Measurements from ENCODE around the gene FAM13A.
"Not testable (repeated sequence)": the region's sequence is repeated elsewhere in the genome, so short reads cannot be mapped to it uniquely, and the experiment has no call there.

Gene FAM13A

DNA sequence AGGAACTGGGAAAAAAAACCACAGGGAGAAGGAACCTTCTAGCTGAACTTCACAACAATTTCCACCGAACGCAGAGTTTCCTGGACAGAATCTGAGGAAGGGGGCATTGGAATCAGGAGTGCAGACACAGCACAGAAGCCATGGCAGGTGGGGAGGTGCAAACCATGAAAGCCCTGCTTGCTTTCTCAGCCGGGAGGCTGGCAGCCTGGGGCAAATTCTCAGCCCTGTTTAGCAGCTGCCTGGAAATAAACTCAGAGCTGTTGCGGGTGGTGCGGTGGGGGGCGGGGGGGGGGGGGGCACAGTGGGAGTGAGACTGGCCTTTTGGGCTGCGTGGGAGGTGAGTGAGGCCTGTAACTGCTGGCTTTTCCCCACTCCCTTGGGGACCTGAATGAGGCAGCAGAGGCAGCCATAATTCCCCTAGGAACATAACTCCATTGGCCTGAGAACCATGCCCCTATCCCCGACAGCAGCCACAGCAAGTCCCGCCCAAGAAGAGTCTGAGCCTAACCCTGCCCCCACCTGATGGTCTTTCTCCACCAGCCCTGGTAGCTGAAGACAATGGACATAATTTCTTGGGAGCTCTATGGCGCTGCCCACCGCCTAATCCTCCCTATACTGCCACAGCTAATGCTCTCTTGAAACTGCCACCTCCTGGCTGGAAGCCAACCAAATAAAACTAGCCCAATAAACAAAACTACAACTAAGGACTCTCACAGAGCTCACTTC lies 176.3 kb downstream of the FAM13A start:
- Histone ChIP-seq H3K4me1 (peaks cover 8% of the 10 kb centered on the region), H3K9me3 (no peaks in the 10 kb centered on the region), H3K36me3 (replicated peaks) (peaks cover 4% of the 10 kb centered on the region; the same call in 1 of the 2 replicates), H3K27me3 (ENCODE audit: low read depth) (no peaks in the 10 kb centered on the region), H3K4me3 (no peak overlapping the region)
- in situ Hi-C loops (cut with MboI; ENCODE audit: low sequenced_read_pairs): no loop called here
- DNase-seq (ENCODE audit: low spot score in 2 of 2): peak; percentile 41 to 56

DNA sequence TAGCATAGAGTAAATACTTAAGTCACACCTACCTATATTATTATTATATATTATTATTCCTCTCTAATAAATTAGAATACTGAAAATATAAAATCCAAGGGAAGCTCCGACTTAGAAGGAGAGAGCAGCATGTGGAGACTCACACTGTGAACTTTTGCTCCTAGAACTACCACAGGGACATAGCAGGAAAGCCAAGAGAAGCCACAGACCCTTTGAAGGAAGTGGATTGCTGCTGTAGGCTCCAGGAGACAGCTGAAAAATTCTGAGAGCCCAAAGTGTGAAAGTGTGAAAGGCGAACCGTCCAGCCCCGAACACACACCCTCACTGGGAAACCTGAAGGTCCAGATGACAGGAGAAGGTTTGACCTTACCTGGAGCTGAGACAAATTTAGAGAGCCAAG lies 177.0 kb downstream of the FAM13A start:
- peaks cover 8% of the 10 kb centered on the region for H3K4me1 ChIP-seq
- no peak for DNase-seq (ENCODE audit: low spot score in 2 of 2)
- in situ Hi-C loops (cut with MboI; ENCODE audit: low sequenced_read_pairs): no loop called here
- no peaks in the 10 kb centered on the region for H3K9me3 ChIP-seq
- no peak overlapping the region for H3K4me3 ChIP-seq
- peaks cover 4% of the 10 kb centered on the region; the same call in 1 of the 2 replicates for H3K36me3 ChIP-seq (replicated peaks)
- H3K27me3 ChIP-seq (ENCODE audit: low read depth): no peaks in the 10 kb centered on the region

DNA sequence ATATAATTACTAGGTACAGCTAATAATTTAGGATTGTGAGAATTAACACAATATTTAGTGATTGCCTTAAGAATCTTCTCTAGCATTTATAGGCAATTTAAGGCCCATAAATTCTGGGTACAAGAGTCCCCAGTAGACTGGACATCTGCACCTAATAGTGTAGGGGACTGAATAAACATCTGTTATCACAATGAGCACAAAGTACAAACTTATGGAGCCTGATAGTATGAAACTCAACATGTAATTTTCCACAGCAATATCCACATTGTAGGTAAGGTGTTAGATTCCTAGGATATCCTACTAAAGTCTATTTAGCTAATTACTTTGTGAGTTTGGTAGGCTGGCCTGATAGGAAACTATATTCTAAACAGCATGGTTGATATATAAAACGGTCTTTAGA lies 178.3 kb downstream of the FAM13A start:
- no peaks in the 10 kb centered on the region for H3K36me3 ChIP-seq (replicated peaks)
- no peak for DNase-seq (ENCODE audit: low spot score in 2 of 2)
- H3K4me3 ChIP-seq: no peak overlapping the region
- in situ Hi-C loops (cut with MboI; ENCODE audit: low sequenced_read_pairs): no loop called here
- no peaks in the 10 kb centered on the region for H3K9me3 ChIP-seq
- no peaks in the 10 kb centered on the region for H3K27me3 ChIP-seq (ENCODE audit: low read depth)
- H3K4me1 ChIP-seq: peaks cover 8% of the 10 kb centered on the region

DNA sequence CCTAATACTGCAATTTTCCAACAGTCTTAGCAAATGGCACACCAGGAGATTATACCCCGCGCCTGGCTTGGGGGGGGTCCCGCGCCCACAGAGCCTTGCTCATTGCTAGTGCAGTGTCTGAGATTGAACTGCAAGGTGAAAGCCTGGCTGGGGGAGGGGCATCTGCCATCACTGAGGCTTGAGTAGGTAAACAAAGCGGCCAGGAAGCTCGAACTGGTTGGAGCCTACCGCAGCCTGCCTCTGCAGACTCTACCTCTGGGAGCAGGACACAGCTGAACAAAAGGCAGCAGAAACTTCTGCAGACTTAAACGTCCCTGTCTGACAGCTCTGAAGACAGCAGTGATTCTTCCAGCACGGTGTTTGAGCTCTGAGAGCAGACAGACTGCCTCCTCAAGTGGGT lies 186.6 kb downstream of the FAM13A start:
- Histone ChIP-seq H3K27me3 (ENCODE audit: low read depth) (no peaks in the 10 kb centered on the region), H3K36me3 (replicated peaks) (no peaks in the 10 kb centered on the region), H3K4me1 (no peaks in the 10 kb centered on the region), H3K9me3 (no peaks in the 10 kb centered on the region), H3K4me3 (no peak overlapping the region)
- in situ Hi-C loops (cut with MboI; ENCODE audit: low sequenced_read_pairs): no loop called here
- DNase-seq (ENCODE audit: low spot score in 2 of 2): no peak

DNA sequence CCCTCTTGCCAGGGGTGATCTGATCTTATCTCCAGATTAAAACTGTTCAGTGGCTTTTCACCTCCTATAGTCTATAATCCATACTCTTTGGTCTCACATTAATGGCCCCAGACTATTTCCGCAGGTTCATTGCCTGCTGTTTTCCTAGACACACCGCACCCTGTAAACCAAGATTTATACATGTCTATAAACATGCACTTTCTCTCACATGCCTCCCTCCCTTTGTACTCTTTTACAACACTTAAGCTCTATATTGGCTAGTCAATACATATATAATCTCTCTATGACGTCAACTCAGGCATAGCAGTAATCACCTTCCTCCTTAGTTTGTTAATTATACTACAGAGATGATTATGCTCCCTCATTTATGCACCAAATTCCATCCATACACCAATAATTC lies 188.5 kb downstream of the FAM13A start:
- in situ Hi-C loops (cut with MboI; ENCODE audit: low sequenced_read_pairs): no loop called here
- Histone ChIP-seq H3K9me3 (no peaks in the 10 kb centered on the region), H3K36me3 (replicated peaks) (no peaks in the 10 kb centered on the region), H3K27me3 (ENCODE audit: low read depth) (no peaks in the 10 kb centered on the region), H3K4me3 (no peak overlapping the region), H3K4me1 (no peaks in the 10 kb centered on the region)
- DNase-seq (ENCODE audit: low spot score in 2 of 2): peak in 1 of 2 experiments; percentile 22

DNA sequence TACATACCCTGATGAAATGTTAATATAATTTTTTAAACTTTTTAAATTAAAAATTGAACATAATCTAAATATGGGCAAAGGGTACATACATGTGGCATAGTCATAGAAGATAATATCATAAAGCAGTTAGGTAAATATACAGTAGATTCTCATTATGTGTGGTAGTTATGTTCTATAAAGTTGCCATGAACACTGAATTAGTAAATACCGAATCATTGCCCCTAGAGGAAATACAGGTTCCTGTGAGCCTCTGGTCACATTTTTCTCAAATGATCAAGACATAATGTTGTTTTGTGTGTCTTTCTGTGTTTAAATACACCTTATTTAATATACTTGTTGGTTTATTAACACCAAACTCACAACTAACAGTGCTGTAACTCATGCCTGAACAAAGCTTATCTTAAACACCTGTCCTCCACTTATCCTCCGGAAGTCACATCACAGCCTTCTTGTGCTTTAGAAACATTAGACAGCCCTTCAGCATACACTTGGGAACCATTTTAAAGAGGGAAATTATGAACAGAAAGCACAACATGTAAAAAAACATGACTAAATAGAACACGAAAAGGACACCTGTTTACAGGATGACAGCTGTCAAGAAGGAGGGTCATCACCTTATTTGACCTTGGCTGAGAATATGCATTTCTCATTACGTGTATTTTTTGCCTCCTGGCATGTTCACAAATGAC lies 190.0 kb downstream of the FAM13A start:
- Histone ChIP-seq H3K27me3 (ENCODE audit: low read depth) (no peaks in the 10 kb centered on the region), H3K4me1 (no peaks in the 10 kb centered on the region), H3K36me3 (replicated peaks) (no peaks in the 10 kb centered on the region), H3K4me3 (no peak overlapping the region), H3K9me3 (no peaks in the 10 kb centered on the region)
- no peak for DNase-seq (ENCODE audit: low spot score in 2 of 2)
- in situ Hi-C loops (cut with MboI; ENCODE audit: low sequenced_read_pairs): no loop called here

DNA sequence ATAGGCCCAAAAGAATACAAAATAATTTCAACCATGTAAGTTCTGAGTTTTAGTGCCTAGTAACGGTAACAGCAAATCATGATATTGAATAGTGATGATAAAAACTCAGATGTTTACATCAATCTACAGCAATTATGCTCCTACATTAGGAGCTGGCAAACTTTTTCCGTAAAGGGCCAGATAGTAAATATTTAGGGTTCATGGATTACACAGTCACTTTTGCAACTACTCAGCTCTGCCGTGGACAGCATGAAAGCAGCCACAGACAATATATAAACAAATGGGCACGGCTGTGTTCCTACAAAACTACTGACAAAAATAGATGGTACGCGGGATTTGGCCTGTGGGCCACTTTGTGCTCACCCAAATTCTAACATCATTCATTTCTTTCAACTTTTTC lies 191.5 kb downstream of the FAM13A start:
- in situ Hi-C loops (cut with MboI; ENCODE audit: low sequenced_read_pairs): no loop called here
- no peak for DNase-seq (ENCODE audit: low spot score in 2 of 2)
- no peak overlapping the region for H3K4me3 ChIP-seq
- H3K9me3 ChIP-seq: no peaks in the 10 kb centered on the region
- H3K4me1 ChIP-seq: no peaks in the 10 kb centered on the region
- H3K36me3 ChIP-seq (replicated peaks): no peaks in the 10 kb centered on the region
- H3K27me3 ChIP-seq (ENCODE audit: low read depth): no peaks in the 10 kb centered on the region

DNA sequence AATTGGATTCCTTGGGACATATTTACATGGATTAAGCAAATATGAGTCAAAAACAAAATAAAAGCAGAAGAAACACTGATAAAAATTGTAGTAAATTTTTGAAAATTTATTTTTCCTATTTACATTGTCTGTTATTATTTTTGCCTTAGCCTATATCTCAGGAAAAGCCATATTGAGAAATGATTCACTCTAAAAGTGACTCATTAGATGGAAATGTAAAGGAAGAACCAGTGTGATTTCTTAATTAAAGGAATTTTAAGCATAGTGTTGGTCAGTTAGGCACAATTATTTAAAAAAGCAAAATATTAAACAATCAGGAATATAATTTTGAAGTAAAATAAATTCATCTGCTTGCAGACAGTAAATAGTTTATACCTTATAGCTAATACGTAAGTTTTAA lies 191.9 kb downstream of the FAM13A start:
- no peaks in the 10 kb centered on the region for H3K9me3 ChIP-seq
- no peak overlapping the region for H3K4me3 ChIP-seq
- in situ Hi-C loops (cut with MboI; ENCODE audit: low sequenced_read_pairs): no loop called here
- H3K27me3 ChIP-seq (ENCODE audit: low read depth): no peaks in the 10 kb centered on the region
- no peaks in the 10 kb centered on the region for H3K4me1 ChIP-seq
- DNase-seq (ENCODE audit: low spot score in 2 of 2): no peak
- no peaks in the 10 kb centered on the region for H3K36me3 ChIP-seq (replicated peaks)

DNA sequence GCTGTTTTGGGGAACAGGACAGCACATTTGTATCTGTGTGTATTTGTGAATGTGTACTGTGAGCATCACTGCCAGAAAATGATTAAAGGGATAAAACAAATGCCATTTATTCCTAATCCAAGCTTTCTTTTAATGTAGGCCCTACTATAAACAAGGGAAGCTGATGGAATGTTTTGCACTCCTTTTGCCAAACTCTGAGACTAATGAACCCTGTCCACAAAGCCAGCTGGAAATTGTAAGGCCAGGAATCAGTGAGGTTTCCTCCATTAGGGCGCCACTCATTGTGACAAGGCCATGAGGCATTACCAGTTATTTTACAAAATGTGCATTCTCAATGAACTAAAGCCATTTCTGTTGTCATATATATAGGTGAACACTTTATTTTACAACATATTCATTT lies 196.4 kb downstream of the FAM13A start:
- peaks cover 10% of the 10 kb centered on the region for H3K4me1 ChIP-seq
- no peak overlapping the region for H3K4me3 ChIP-seq
- H3K9me3 ChIP-seq: no peaks in the 10 kb centered on the region
- no peaks in the 10 kb centered on the region for H3K36me3 ChIP-seq (replicated peaks)
- H3K27me3 ChIP-seq (ENCODE audit: low read depth): no peaks in the 10 kb centered on the region
- in situ Hi-C loops (cut with MboI; ENCODE audit: low sequenced_read_pairs): no loop called here
- no peak for DNase-seq (ENCODE audit: low spot score in 2 of 2)

DNA sequence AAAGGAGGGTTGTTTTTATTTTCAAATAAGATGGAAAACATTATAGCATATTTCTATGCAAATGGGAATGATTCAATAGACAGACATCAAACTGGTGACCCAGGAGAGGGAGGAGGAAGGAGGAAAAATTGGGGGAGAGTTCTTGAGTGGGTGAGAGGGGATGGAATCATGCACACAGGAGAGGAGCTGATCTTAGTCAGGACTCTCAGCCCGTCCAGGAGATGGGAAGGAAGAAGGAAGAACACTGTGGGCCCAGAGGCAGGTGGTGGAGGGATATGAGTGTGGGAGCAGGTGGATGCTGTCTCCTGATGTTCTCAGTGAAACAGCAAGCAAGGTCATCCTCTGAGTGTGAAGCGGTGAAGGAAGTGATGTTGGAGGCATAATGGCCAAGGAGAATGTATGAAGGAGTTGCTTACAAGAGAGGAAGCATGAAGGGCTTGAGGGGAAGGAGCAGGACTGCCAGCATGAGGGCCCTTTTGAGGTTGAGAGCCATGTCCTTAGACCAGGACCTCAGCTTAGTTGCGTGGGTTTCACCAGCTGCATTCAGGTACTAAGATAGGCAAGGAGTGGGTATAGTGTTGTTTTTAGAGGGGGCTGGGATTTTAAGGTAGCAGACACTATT lies 197.7 kb downstream of the FAM13A start:
- Histone ChIP-seq H3K4me3 (no peak overlapping the region), H3K36me3 (replicated peaks) (no peaks in the 10 kb centered on the region), H3K27me3 (ENCODE audit: low read depth) (no peaks in the 10 kb centered on the region), H3K9me3 (no peaks in the 10 kb centered on the region), H3K4me1 (peaks cover 10% of the 10 kb centered on the region)
- DNase-seq (ENCODE audit: low spot score in 2 of 2): no peak
- in situ Hi-C loops (cut with MboI; ENCODE audit: low sequenced_read_pairs): no loop called here

DNA sequence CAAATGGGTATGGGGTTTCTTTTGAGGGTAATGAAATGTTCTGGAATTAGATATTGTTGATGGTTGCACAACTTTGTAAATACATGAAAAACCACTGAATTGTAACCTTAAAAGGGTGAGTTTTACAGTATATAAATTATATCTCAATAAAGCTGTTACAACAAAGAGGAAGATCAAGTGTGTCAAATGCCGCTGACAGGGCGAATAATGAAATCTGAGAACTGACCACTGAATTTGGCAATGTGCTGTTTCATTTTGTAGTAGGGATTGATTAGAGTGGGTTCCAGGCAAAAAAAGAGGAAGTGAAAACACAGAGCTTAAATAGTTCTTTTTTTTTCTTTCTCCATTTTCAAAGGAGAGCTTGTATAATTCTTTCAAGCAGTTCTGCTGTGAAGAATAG lies 198.2 kb downstream of the FAM13A start:
- in situ Hi-C loops (cut with MboI; ENCODE audit: low sequenced_read_pairs): no loop called here
- DNase-seq (ENCODE audit: low spot score in 2 of 2): no peak
- H3K27me3 ChIP-seq (ENCODE audit: low read depth): no peaks in the 10 kb centered on the region

DNA sequence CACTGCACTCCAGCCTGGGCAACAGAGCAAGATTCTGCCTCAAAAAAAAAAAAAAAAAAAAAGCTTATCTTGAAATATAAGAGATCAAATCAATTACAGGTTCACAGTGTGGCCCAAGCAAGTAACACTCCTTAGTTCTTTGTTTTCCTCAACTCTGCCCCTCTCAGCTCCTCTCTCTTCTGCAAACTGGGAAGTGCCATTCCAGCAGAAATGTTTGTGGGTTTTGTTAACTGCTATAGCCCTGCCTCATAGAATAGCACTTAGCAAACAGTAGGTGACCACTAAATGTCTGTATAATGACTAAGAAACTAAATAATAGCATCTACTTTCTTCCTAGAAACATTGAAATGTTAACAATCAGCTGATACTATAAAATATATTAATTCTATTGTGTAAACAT lies 199.4 kb downstream of the FAM13A start:
- H3K36me3 ChIP-seq (replicated peaks): no peaks in the 10 kb centered on the region
- no peaks in the 10 kb centered on the region for H3K9me3 ChIP-seq
- H3K27me3 ChIP-seq (ENCODE audit: low read depth): no peaks in the 10 kb centered on the region
- DNase-seq (ENCODE audit: low spot score in 2 of 2): no peak
- H3K4me1 ChIP-seq: peaks cover 10% of the 10 kb centered on the region
- in situ Hi-C loops (cut with MboI; ENCODE audit: low sequenced_read_pairs): no loop called here
- no peak overlapping the region for H3K4me3 ChIP-seq

More for the DNA sequence above, 198.2 kb downstream of the FAM13A start:
- no peak overlapping the region for H3K4me3 ChIP-seq
- H3K4me1 ChIP-seq: peaks cover 10% of the 10 kb centered on the region
- H3K9me3 ChIP-seq: no peaks in the 10 kb centered on the region
- no peaks in the 10 kb centered on the region for H3K36me3 ChIP-seq (replicated peaks)

DNA sequence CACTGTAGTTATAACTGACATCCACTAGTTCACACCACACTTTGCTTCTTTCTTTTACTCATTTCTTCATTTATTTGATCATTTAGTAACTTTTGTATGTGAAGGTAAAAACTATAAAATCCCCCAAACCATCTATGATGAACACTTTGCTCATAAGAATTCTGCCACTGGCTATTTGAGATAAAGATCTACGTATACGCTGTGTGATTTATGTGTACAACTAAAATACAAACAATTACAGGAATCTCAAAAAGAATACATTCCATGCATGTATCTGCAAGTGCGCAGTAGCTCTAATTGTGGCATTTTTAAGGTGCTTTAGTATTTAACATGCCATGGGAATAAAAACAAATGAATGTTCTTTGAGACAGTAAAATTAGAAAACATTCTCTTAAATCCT lies 202.5 kb downstream of the FAM13A start:
- DNase-seq (ENCODE audit: low spot score in 2 of 2): no peak
- Histone ChIP-seq H3K36me3 (replicated peaks) (no peaks in the 10 kb centered on the region), H3K9me3 (no peaks in the 10 kb centered on the region), H3K27me3 (ENCODE audit: low read depth) (no peaks in the 10 kb centered on the region), H3K4me3 (no peak overlapping the region), H3K4me1 (peaks cover 10% of the 10 kb centered on the region)
- in situ Hi-C loops (cut with MboI; ENCODE audit: low sequenced_read_pairs): no loop called here

DNA sequence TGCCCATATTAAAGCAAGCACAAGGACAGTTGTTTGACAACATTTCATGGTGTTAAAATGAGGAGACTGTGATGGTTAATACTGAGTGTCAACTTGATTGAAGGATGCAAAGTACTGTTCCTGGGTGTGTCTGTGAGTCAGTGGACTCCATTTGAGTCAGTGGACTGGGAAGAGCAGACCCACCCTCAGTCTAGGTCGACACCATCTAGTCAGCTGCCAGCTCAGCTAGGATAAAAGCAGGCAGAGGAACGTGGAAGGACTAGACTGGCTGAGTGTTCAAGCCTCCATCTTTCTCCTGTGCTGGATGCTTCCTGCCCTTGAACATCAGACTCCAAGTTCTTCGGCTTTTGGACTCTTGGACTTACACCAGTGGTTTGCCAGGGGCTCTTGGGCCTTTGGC lies 203.4 kb downstream of the FAM13A start:
- H3K4me3 ChIP-seq; DNase-seq (ENCODE audit: low spot score in 2 of 2); in situ Hi-C loops (cut with MboI; ENCODE audit: low sequenced_read_pairs); H3K9me3 ChIP-seq; H3K4me1 ChIP-seq; H3K36me3 ChIP-seq (replicated peaks); H3K27me3 ChIP-seq (ENCODE audit: low read depth): not testable (repeated sequence)

Measured in HAP-1 (cell line).